GM12878 (cell line): Measurements from ENCODE around the gene ZBTB39. TPM values are rescaled to one million over a fixed set of nuclear protein-coding genes. Genes with fewer than 3 reads are reported as not detected.

Experiments used
- ATAC-seq: fragments of 200-7000 bp; cut with Tn5 transposase; 3 replicates; pipeline ENCODE4 v1.9.1; 2020; ENCODE audit warnings: mild to moderate bottlenecking, moderate library complexity
- BruUV-seq: library from RNA; stranded (reverse); fragments of 400-500 nt; replicated peaks from 2 replicates; lab custom pipeline; 2021; lab: Mats Ljungman, UMichigan
- CTCF ChIA-PET: fragments of 300-600 bp; sonication (Branson Sonifier 250); formaldehyde crosslinking; extraction: SDS; loops from one replicate; lab custom pipeline; 2021; ENCODE audit warnings: inconsistent platforms; lab: Yijun Ruan, JAX
- POLR2A ChIA-PET: fragments of 350-600 bp; formaldehyde crosslinking; extraction: SDS; loops from one replicate; lab custom pipeline; 2021; ENCODE audit warnings: inconsistent platforms; lab: Charles Lee
- RAD21 ChIA-PET: fragments of 300-600 bp; sonication (Branson Sonifier 250); formaldehyde crosslinking; loops from one replicate; lab custom pipeline; 2023; ENCODE audit warnings: antibody characterized with exemption; ENCODE audit not compliant: unreplicated experiment; lab: Charles Lee
- SMC1A ChIA-PET: fragments of 300-600 bp; sonication (Branson Sonifier 250); formaldehyde crosslinking; loops from one replicate; lab custom pipeline; 2023; ENCODE audit not compliant: unreplicated experiment, uncharacterized antibody; lab: Charles Lee
- DNase-seq: peaks from one replicate; pipeline ENCODE4 v3.0.0-alpha.2; 2011; ENCODE audit warnings: low read depth, low spot score
- FAIRE-seq: peaks from 3 replicates; lab custom pipeline; 2011; peaks lifted over from hg19 to GRCh38; lab: Jason Lieb, UNC
- H2AFZ ChIP-seq: 2 replicates; pipeline ENCODE4 v1.6.0; 2011; ENCODE audit warnings: low read depth, low read length, control low read depth; ENCODE audit not compliant: control insufficient read depth
- H3K27ac ChIP-seq: 2 replicates; pipeline ENCODE4 v1.5.1; 2011; ENCODE audit warnings: control low read depth; ENCODE audit not compliant: control insufficient read depth, insufficient read depth
- H3K27me3 ChIP-seq, 2 experiments: replicated peaks in 1 of 2; 2 replicates each; pipeline versions ENCODE4 v1.6.0 to v1.6.1; 2011; ENCODE audit warnings: low read length in 1 of 2; ENCODE audit not compliant: control insufficient read depth in 2 of 2, insufficient read depth in 2 of 2
- H3K36me3 ChIP-seq, 2 experiments: 2 replicates each; pipeline ENCODE4 v1.5.1; 2011; ENCODE audit warnings: low read length in 1 of 2; ENCODE audit not compliant: control insufficient read depth in 2 of 2, insufficient read depth in 2 of 2
- H3K4me1 ChIP-seq: 2 replicates; pipeline ENCODE4 v1.6.1; 2011; ENCODE audit warnings: mild to moderate bottlenecking, low read length, moderate library complexity, mixed read lengths; ENCODE audit not compliant: control insufficient read depth, insufficient read depth
- H3K4me2 ChIP-seq: 2 replicates; pipeline ENCODE4 v1.6.0; 2011; ENCODE audit warnings: control low read depth; ENCODE audit not compliant: control insufficient read depth, insufficient read depth
- H3K4me3 ChIP-seq: fragments of 200-600 bp; sonication (generic); 2 replicates; pipeline ENCODE4 v1.5.1; 2016
- H3K79me2 ChIP-seq: 2 replicates; pipeline ENCODE4 v1.6.0; 2011; ENCODE audit warnings: low read length; ENCODE audit not compliant: control insufficient read depth, insufficient read depth
- H3K9ac ChIP-seq: 2 replicates; pipeline ENCODE4 v1.8.0; 2011; ENCODE audit warnings: low read length, control low read depth, mixed read lengths; ENCODE audit not compliant: control insufficient read depth, insufficient read depth
- H3K9me3 ChIP-seq: replicated peaks from 3 replicates; pipeline ENCODE4 v1.5.1; 2011; ENCODE audit warnings: mild to moderate bottlenecking, low read length; ENCODE audit not compliant: control insufficient read depth, insufficient read depth
- H4K20me1 ChIP-seq: 2 replicates; pipeline ENCODE4 v1.6.0; 2011; ENCODE audit not compliant: control insufficient read depth, insufficient read depth
- ATF2 ChIP-seq: IDR thresholded peaks from 2 replicates; pipeline ENCODE4 v1.6.1; 2012; ENCODE audit warnings: low read length, inconsistent platforms
- BACH1 ChIP-seq: fragments of 450-650 bp; IDR thresholded peaks from 2 replicates; pipeline ENCODE4 v1.6.1; 2017; ENCODE audit warnings: mild to moderate bottlenecking, borderline replicate concordance
- BHLHE40 ChIP-seq, 2 experiments: fragments of 450-650 bp in 1 of 2; IDR thresholded peaks; 2 replicates each; pipeline ENCODE4 v1.6.1; 2011 to 2017; ENCODE audit warnings: low read depth in 2 of 2, borderline replicate concordance in 1 of 2, improper control_type of control experiment in 1 of 2, low read length in 1 of 2, mild to moderate bottlenecking in 1 of 2
- CBX5 ChIP-seq: sonication (generic); IDR thresholded peaks from 2 replicates; pipeline ENCODE4 v1.6.1; 2016; ENCODE audit warnings: low read depth, moderate library complexity, mild to moderate bottlenecking, inconsistent platforms
- HDAC6 ChIP-seq: fragments of 200-600 bp; sonication (generic); IDR thresholded peaks from one replicate; pipeline ENCODE4 v1.8.0; 2017; ENCODE audit warnings: antibody characterized with exemption; ENCODE audit not compliant: unreplicated experiment
- MTA2 ChIP-seq: fragments of 450-650 bp; IDR thresholded peaks from 2 replicates; pipeline ENCODE4 v1.6.1; 2016; ENCODE audit warnings: low read depth, mild to moderate bottlenecking, moderate library complexity
- NR2F1 ChIP-seq: fragments of 450-650 bp; conservative IDR thresholded peaks from 2 replicates; pipeline ENCODE4 v1.6.1; 2017; ENCODE audit warnings: mild to moderate bottlenecking
- PML ChIP-seq: IDR thresholded peaks from 2 replicates; pipeline ENCODE4 v1.6.1; 2012; ENCODE audit warnings: low read length, inconsistent platforms
- RAD51 ChIP-seq: fragments of 450-650 bp; IDR thresholded peaks from 2 replicates; pipeline ENCODE4 v1.6.1; 2016; ENCODE audit warnings: moderate library complexity, mild to moderate bottlenecking, inconsistent platforms
- RCOR1 ChIP-seq: conservative IDR thresholded peaks from 2 replicates; pipeline ENCODE4 v1.6.1; 2012; ENCODE audit warnings: low read depth, low read length, improper control_type of control experiment
- SIN3A ChIP-seq: IDR thresholded peaks from 2 replicates; pipeline ENCODE4 v1.6.1; 2012; ENCODE audit warnings: low read depth, low read length, improper control_type of control experiment
- TAF1 ChIP-seq: IDR thresholded peaks from 2 replicates; pipeline ENCODE4 v1.6.1; 2011; ENCODE audit warnings: mild to moderate bottlenecking, low read depth, low read length, borderline replicate concordance
- USF1 ChIP-seq: IDR thresholded peaks from 2 replicates; pipeline ENCODE4 v1.6.1; 2011; ENCODE audit warnings: borderline replicate concordance, low read depth, mild to moderate bottlenecking, moderate library complexity, mixed read lengths, low read length; ENCODE audit not compliant: insufficient read depth; ENCODE audit errors: extremely low read length
- WGBS: methylation state at CpG from one replicate; pipeline ENCODE4 v1.1.6; 2016; ENCODE audit warnings: low lambda C conversion rate; ENCODE audit not compliant: insufficient replicate concordance, insufficient coverage; ENCODE audit errors: missing lambda C conversion rate; 5-methylcytosine and 5-hydroxymethylcytosine counted together
- in situ Hi-C: fragments of 300-500 bp; cut with MboI; formaldehyde crosslinking; loops from 9 replicates; pipeline ENCODE4 v1.14.3; 2018; ENCODE audit warnings: mixed read lengths
- intact Hi-C: fragments of 100-400 bp; cut with micrococcal nuclease; formaldehyde crosslinking; loops from one replicate; pipeline ENCODE4 v1.14.2; 2022; ENCODE audit not compliant: unreplicated experiment
- polyA plus RNA-seq, 11 experiments: library from polyadenylated mRNA; depleted of rRNA in 4 of 11; unstranded in 6 of 11; stranded (reverse) in 5 of 11; fragments of >200 nt; fragmentation: Nextera tagmentation in 4 of 11; fragmentation: Illumina TruSeq in 1 of 11; extraction: Ambion mirVana in 4 of 11; extraction: Trizol in 1 of 11; gene quantifications; 1 replicate in 1 of 11; 2 replicates in 10 of 11; pipeline versions ENCODE4 v1.2.1 to v1.2.3, GENCODE V29; 2011 to 2016; ENCODE audit warnings: inconsistent platforms in 2 of 11, missing spikeins in 2 of 11, low read depth in 1 of 11
- total RNA-seq, 4 experiments: library from RNA; depleted of rRNA in 3 of 4; stranded (reverse); fragments of >200 nt in 3 of 4; fragmentation: Illumina TruSeq in 1 of 4; extraction: Trizol in 1 of 4; gene quantifications; 2 replicates each; pipeline versions ENCODE4 v1.2.1 to v1.2.3, GENCODE V29; 2013 to 2021

Gene ZBTB39
- total and polyA plus RNA-seq, 10 of the 15 experiments (the other 5 are each of a cell fraction or from before 2014, with no cell fraction given), result 0.88 to 6.8 (median 4.4) TPM

GRCh38 chr12:57004651-57005050, 1.7 kb downstream of the ZBTB39 start (continued):
- no peak for TF ChIP-seq BACH1

GRCh38 chr12:57003395-57003794, 3.0 kb downstream of the ZBTB39 start:
- DNase-seq (no peak), FAIRE-seq (no peak), ATAC-seq (no peak)
- intact Hi-C loops, result no loop called here
- H3K4me1 ChIP-seq, result peaks cover 32% of the 10 kb centered on the region
- no peaks in the 10 kb centered on the region for H3K27me3 ChIP-seq
- WGBS, result 90% methylated on average over 13 of the region's 13 CpGs
- ChIA-PET RAD21 (interaction anchor here (1.6 to 5.8 kb wide), 3 partner anchors 62 to 163 kb away, joined by 4 to 44 read pairs (median 7); partner anchors contain the start of gene STAT6), SMC1A (interaction anchor here (0.9 to 12.3 kb wide), 6 partner anchors 12 to 319 kb away, joined by 3 to 125 read pairs (median 22); partner anchors contain the start of genes HSD17B6 and STAT6), POLR2A (interaction anchor here (0.6 to 0.8 kb wide), 2 partner anchors 280 to 557 kb away, joined by 3 to 4 read pairs; no protein-coding TSS in a partner anchor), CTCF (interaction anchor here (1.0 to 12.1 kb wide), 10 partner anchors 9 to 280 kb away, joined by 3 to 177 read pairs (median 68); partner anchors contain the start of genes HSD17B6, PRIM1 and STAT6)
- no peak overlapping the region for H3K27ac ChIP-seq
- H3K4me2 ChIP-seq, result no peak overlapping the region
- H3K36me3 ChIP-seq, result peaks cover 1 to 6% of the 10 kb centered on the region in 2 experiments; a peak in 2 of 4 replicates
- in situ Hi-C loops, result loop anchor here (5.0 kb wide), 2 partner anchors 109 to 246 kb away; partner anchors contain the start of gene STAT6
- BruUV-seq, result no TSS peak
- no peak overlapping the region for H3K9ac ChIP-seq
- no peak for TF ChIP-seq MTA2
- no peak for TF ChIP-seq SIN3A
- no peak for TF ChIP-seq USF1
- TF ChIP-seq RCOR1, result no peak
- no peak for TF ChIP-seq TAF1
- no peak for TF ChIP-seq NR2F1
- TF ChIP-seq RAD51, result no peak
- TF ChIP-seq PML, result no peak
- no peak for TF ChIP-seq HDAC6
- TF ChIP-seq CBX5, result no peak
- TF ChIP-seq BHLHE40 (IDR thresholded peaks at IDR 0.05; ENCODE audit: borderline replicate concordance in 1 of 2, low read depth in 2 of 2, low read length in 1 of 2), result no peak
- no peak for TF ChIP-seq ATF2
- no peaks in the 10 kb centered on the region for H4K20me1 ChIP-seq
- H3K79me2 ChIP-seq, result peaks cover 6% of the 10 kb centered on the region
- H3K9me3 ChIP-seq, result no peaks in the 10 kb centered on the region
- no peak overlapping the region for H3K4me3 ChIP-seq
- no peak overlapping the region for H2AFZ ChIP-seq
